ENCODE data around the gene MBOAT7. TPM values are rescaled to one million over a fixed set of nuclear protein-coding genes. Genes with fewer than 3 reads are reported as not detected.
"Not testable (repeated sequence)": the region's sequence is repeated elsewhere in the genome, so short reads cannot be mapped to it uniquely, and the experiment has no call there.

Gene MBOAT7
- total RNA-seq, 8 experiments from 2014 or later = 20.5 to 59.8 (median 30.3) TPM

DNA sequence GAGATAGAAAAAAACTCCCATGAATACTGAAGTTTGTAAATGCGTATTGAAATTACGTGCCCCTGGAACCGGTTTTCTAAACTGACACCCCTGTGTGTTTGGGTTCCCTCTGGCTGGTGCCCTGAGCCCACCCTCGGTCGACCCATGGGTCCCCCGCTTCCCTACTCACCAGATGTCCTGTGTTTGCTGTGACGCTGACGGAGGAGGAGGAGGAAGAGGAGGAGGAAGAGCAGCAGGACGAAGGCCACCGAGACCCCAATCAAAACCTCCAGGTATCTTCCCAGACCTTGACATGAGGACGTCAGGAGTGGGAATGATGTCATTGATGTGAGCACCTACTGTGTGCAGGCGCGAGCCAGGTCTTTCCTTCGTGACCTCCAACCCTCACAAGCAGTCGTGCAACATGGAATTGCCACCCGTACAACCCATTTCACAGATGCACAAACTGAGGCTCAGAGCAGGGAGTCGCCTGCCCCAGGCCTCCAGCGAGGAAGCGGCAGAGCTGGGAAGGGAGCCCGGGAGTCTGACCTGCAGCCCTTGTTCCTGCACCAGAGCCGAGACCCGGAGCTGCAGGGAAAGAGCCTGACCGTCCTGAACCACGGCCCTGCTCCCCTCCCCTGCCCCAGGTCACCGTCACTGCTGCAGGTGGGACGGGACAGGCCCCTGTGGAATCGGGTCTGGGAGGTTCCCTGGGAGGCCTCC, 29.7 kb upstream of the MBOAT7 start:
- ATAC-seq (replicated peaks in 6 of 8) = no peak
- peaks cover 3 to 6% of the 10 kb centered on the region in 2 donors for H3K4me1 ChIP-seq (replicated peaks in 1 of 2)
- no peak overlapping the region for H3K4me3 ChIP-seq
- no peak overlapping the region for H3K27ac ChIP-seq
- in situ Hi-C loops (cut with MboI; ENCODE audit: low pct_unique_long_range_greater_than_20kb in 2 of 9, low sequenced_read_pairs in 9 of 9, unreplicated experiment in 9 of 9) = no loop called here
- 60 to 100% (median 94%) methylated on average over 1 to 9 of the region's 27 CpGs; no CpG with 5 or more reads in 4 of the 10 experiments for WGBS, 10 experiments

DNA sequence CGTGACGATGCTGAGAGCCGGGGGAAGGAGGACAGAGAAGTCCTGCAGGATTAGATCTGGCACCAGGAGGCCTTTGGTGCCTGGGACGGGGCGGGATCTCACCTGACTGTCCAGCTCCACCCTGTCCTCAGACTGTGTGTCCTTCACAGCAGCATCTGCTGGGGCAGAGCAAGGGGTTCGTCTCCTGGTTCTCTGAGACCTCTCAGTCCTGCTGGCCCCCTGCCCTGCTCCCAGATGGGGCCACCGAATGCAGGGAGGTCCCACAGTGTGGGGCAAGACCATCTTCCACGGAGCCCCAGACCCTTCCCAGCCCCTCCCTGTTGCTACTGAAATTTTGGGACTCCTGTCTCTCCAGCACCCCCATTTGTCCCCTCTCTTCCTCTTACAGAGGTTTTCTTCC, 28.9 kb upstream of the MBOAT7 start:
- H3K4me3 ChIP-seq = no peak overlapping the region
- ATAC-seq (replicated peaks in 6 of 8) = peak in 1 of 8 experiments; percentile 13
- 27% methylated on average over 4 of the region's 8 CpGs; no CpG with 5 or more reads in 9 of the 10 experiments for WGBS, 10 experiments
- H3K4me1 ChIP-seq (replicated peaks in 1 of 2) = peaks cover 3 to 6% of the 10 kb centered on the region in 2 donors
- in situ Hi-C loops (cut with MboI; ENCODE audit: low pct_unique_long_range_greater_than_20kb in 2 of 9, low sequenced_read_pairs in 9 of 9, unreplicated experiment in 9 of 9) = no loop called here
- H3K27ac ChIP-seq = no peak overlapping the region

DNA sequence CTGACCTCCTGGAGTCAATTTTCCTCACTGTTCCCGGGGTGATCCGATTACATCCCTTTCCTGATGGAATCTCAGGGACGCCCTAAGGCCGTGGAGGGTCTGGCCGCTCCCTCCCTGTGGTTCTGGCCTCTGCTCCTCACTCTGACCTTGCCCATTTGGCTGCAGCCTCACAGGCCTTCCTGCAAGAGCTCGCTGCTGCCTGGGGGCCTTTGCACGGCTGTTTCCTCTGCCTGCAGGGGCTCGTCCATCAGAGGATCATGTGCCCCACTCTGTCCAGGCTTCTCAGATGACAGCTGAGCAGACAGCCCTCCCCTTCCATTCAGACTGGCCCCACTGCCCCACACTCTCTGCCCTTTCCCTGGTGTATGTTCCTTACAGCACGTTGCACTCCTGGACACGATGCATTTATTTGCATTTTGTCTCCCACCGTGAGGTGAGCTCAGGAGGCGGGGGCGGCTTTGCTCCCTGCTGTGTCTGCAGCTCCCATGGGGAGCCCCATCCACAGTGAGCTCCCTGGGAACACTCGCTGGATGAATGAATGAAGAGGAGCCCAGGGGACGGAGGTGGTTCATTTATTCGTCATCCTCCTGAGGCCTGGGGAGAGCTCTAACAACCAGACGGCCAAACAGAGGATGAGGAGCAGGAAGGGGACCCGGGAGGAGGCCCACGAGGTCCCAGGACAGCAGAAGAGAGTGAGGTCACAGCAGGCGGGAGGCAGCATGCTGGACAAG, 28.3 kb upstream of the MBOAT7 start:
- H3K4me1 ChIP-seq (replicated peaks in 1 of 2); H3K27ac ChIP-seq; H3K4me3 ChIP-seq; in situ Hi-C loops (cut with MboI; ENCODE audit: low pct_unique_long_range_greater_than_20kb in 2 of 9, low sequenced_read_pairs in 9 of 9, unreplicated experiment in 9 of 9): not testable (repeated sequence)
- 25 to 84% methylated on average over 4 to 7 of the region's 20 CpGs; no CpG with 5 or more reads in 8 of the 10 experiments for WGBS, 10 experiments
- ATAC-seq (replicated peaks in 6 of 8) = peak in 1 of 8 experiments; percentile 3

DNA sequence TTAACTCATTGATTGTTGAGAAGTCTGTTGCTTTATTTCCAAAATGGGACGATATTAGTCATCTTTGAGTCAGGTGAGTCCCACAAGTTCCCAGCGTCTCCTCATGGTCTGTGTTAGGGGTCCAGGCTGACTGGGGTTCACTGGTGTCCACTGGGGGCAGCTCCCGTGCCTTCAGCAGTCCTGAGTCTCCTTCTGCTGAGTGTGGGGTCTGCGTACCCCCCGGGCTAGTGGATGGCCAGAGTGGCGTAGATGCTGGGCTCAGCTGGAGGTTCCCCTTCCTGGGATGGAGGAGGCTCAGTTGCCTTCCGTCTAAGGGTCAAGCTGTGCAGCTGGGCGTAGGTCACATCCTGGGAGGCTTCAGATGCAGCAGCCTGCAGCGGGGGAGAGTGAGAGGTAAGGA, 27.5 kb upstream of the MBOAT7 start:
- H3K27ac ChIP-seq = no peak overlapping the region
- in situ Hi-C loops (cut with MboI; ENCODE audit: low pct_unique_long_range_greater_than_20kb in 2 of 9, low sequenced_read_pairs in 9 of 9, unreplicated experiment in 9 of 9) = no loop called here
- H3K4me3 ChIP-seq = no peak overlapping the region
- 67 to 92% (median 89%) methylated on average over 1 to 5 of the region's 9 CpGs; no CpG with 5 or more reads in 7 of the 10 experiments for WGBS, 10 experiments
- H3K4me1 ChIP-seq (replicated peaks in 1 of 2) = peaks cover 3 to 6% of the 10 kb centered on the region in 2 donors
- no peak for ATAC-seq (replicated peaks in 6 of 8)

DNA sequence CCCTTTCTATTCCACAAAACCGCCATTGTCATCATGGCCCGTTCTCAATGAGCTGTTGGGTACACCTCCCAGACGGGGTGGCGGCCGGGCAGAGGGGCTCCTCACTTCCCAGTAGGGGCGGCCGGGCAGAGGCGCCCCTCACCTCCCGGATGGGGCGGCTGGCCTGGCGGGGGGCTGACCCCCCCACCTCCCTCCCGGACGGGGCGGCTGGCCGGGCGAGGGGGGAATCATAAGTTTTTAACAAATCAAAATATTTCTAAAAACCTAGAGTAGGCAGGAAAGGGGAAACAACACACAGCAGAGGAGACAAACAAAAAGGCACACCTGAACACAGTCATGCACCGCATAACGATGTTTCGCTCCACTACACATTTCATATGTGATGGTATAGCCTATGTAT, 25.4 kb upstream of the MBOAT7 start:
- H3K27ac ChIP-seq; H3K4me3 ChIP-seq; H3K4me1 ChIP-seq (replicated peaks in 1 of 2); in situ Hi-C loops (cut with MboI; ENCODE audit: low pct_unique_long_range_greater_than_20kb in 2 of 9, low sequenced_read_pairs in 9 of 9, unreplicated experiment in 9 of 9); ATAC-seq (replicated peaks in 6 of 8): not testable (repeated sequence)
- 100% methylated on average over 1 of the region's 19 CpGs; no CpG with 5 or more reads in 9 of the 10 experiments for WGBS, 10 experiments

DNA sequence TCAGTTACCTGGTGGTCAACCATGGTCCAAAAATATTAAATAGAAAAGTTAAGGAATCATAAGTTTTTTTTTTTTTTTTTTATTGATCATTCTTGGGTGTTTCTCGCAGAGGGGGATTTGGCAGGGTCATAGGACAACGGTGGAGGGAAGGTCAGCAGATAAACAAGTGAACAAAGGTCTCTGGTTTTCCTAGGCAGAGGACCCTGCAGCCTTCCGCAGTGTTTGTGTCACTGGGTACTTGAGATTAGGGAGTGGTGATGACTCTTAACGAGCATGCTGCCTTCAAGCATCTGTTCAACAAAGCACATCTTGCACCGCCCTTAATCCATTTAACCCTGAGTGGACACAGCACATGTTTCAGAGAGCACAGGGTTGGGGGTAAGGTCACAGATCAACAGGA, 24.8 kb upstream of the MBOAT7 start:
- H3K4me3 ChIP-seq; in situ Hi-C loops (cut with MboI; ENCODE audit: low pct_unique_long_range_greater_than_20kb in 2 of 9, low sequenced_read_pairs in 9 of 9, unreplicated experiment in 9 of 9); H3K27ac ChIP-seq; ATAC-seq (replicated peaks in 6 of 8): not testable (repeated sequence)
- 50 to 100% (median 90%) methylated on average over 1 to 2 of the region's 5 CpGs; no CpG with 5 or more reads in 7 of the 10 experiments for WGBS, 10 experiments
- peaks cover 12 to 15% of the 10 kb centered on the region in 2 donors for H3K4me1 ChIP-seq (replicated peaks in 1 of 2)

DNA sequence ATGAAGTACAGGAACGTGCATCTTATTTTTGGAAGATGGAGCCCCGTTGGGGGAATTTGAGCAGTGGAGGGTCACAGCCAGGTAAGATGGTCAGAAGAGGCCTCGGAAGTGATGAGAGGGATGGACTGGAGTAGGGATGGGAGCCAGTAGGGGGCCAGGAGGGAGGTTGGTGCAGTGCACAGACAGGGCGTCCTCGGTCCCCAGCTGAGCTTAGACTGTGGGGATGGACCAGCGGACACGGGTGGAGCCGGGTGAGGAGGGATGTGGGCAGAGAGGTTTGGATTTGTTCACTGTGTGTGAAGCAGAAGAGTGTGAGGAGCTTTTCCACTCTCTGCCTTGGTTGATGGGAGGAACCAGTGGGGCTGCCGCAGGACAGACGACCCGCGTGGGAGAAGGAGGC, 21.9 kb upstream of the MBOAT7 start:
- peak in 3 of 8 experiments; percentile 1 to 4 (median 2) for ATAC-seq (replicated peaks in 6 of 8)
- in situ Hi-C loops (cut with MboI; ENCODE audit: low pct_unique_long_range_greater_than_20kb in 2 of 9, low sequenced_read_pairs in 9 of 9, unreplicated experiment in 9 of 9) = no loop called here
- Histone ChIP-seq H3K27ac (peak overlapping the region in 1 of 2 donors; percentile 42), H3K4me1 (replicated peaks in 1 of 2) (peaks cover 13 to 21% of the 10 kb centered on the region in 2 donors), H3K4me3 (no peak overlapping the region)
- WGBS, 10 experiments = 59 to 100% (median 81%) methylated on average over 1 to 5 of the region's 12 CpGs; no CpG with 5 or more reads in 5 of the 10 experiments

DNA sequence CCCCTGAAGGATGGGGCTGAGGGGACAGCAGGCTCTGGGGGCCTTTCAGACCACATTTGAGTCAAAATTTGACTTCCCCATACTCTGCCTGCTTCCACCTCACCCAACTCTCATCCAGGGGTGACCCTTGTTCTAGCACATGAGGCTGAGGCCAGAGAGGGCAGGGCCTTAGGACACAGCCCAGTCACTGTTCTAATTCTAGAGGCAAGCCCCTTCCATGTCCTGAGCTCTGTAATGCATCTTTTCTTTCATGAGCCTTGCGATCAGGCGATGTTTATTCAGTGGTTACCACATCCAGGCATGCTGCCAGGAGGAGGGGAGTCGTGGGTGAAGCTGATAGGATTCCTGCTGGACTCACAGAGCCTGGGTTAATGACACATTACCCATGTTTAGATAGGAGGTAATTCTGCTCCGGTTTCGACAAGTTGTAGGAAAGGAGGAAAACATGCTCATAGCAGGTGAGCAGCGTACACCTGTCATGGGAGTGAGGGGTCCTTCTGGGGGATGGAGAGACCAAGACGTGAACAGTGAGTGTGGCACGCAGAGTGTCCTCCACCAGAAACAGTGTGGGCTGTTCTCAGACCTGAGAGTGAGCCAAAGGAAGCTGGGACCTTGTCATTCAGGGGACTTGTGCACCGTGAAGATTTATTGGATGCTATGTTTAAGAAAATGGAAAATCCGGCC, 20.6 kb upstream of the MBOAT7 start:
- Histone ChIP-seq H3K4me1 (replicated peaks in 1 of 2) (peaks cover 13 to 21% of the 10 kb centered on the region in 2 donors), H3K27ac (peak overlapping the region; percentile 49 to 79), H3K4me3 (no peak overlapping the region)
- 0 to 90% (median 63%) methylated on average over 1 to 8 of the region's 10 CpGs; no CpG with 5 or more reads in 2 of the 10 experiments for WGBS, 10 experiments
- ATAC-seq (replicated peaks in 6 of 8) = peak; percentile 25 to 79 (median 61)
- in situ Hi-C loops (cut with MboI; ENCODE audit: low pct_unique_long_range_greater_than_20kb in 2 of 9, low sequenced_read_pairs in 9 of 9, unreplicated experiment in 9 of 9) = no loop called here

DNA sequence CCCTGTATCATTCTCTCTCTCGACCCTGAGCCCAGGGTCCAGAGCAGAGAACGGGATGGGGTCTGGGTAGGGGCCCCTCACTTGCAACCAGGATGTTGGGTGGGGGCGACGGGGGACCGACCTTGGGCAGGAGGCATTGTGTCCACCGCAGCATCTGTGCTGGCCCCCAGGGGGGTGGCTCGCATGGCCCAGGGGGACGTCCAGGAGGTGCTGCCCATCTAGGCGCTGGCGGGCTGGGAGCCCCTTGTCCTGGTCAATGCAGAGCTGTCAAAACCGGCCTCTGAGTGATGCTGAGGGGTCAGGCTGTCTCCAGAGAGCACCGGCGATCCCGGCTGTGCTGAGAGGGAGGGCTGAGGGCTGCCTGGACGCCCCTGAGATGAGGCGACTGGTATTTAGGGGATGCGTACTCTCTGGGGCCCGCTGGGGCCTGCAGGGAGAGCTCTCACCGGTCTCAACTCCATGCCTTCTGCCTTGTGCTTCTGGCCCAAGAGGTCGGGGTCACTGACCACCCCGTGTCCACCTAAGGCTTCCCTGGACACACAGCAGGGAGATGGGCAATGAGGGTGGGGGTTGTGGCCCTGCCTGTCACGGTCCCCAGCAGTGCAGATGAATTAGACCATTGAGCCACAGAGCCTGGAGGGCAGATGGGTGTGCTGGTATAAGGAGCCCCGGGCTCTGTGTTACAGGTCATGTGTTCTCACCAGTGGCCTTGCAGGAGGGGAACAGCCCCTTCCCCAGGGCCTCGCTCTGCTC, 19.9 kb upstream of the MBOAT7 start:
- H3K4me1 ChIP-seq (replicated peaks in 1 of 2) = peaks cover 13 to 21% of the 10 kb centered on the region in 2 donors
- H3K4me3 ChIP-seq = no peak overlapping the region
- H3K27ac ChIP-seq = peak overlapping the region; percentile 49 to 79
- in situ Hi-C loops (cut with MboI; ENCODE audit: low pct_unique_long_range_greater_than_20kb in 2 of 9, low sequenced_read_pairs in 9 of 9, unreplicated experiment in 9 of 9) = no loop called here
- peak; percentile 27 to 55 (median 47) for ATAC-seq (replicated peaks in 6 of 8)
- WGBS, 10 experiments = 7 to 100% (median 60%) methylated on average over 1 to 3 of the region's 24 CpGs; no CpG with 5 or more reads in 7 of the 10 experiments

DNA sequence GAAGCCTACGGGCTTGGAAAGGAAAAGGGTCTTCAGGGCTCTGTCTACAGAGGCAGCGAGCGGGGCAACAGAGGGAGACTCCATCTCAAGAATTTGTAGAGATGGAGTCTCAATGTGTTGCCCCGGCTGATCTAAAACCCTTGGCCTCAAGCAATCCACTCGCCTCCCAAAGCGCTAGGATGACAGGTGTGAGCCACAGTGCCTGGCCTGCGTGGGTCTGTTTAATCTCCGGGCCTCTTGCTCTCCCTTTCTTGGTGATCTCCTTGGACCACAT, 19.3 kb upstream of the MBOAT7 start:
- H3K27ac ChIP-seq = peak overlapping the region in 1 of 2 donors; percentile 79
- peaks cover 13 to 21% of the 10 kb centered on the region in 2 donors for H3K4me1 ChIP-seq (replicated peaks in 1 of 2)
- peak in 2 of 8 experiments; percentile 1 to 2 for ATAC-seq (replicated peaks in 6 of 8)
- WGBS, 10 experiments = 87 to 100% (median 92%) methylated on average over 1 to 3 of the region's 8 CpGs; no CpG with 5 or more reads in 7 of the 10 experiments
- no peak overlapping the region for H3K4me3 ChIP-seq
- in situ Hi-C loops (cut with MboI; ENCODE audit: low pct_unique_long_range_greater_than_20kb in 2 of 9, low sequenced_read_pairs in 9 of 9, unreplicated experiment in 9 of 9) = no loop called here

DNA sequence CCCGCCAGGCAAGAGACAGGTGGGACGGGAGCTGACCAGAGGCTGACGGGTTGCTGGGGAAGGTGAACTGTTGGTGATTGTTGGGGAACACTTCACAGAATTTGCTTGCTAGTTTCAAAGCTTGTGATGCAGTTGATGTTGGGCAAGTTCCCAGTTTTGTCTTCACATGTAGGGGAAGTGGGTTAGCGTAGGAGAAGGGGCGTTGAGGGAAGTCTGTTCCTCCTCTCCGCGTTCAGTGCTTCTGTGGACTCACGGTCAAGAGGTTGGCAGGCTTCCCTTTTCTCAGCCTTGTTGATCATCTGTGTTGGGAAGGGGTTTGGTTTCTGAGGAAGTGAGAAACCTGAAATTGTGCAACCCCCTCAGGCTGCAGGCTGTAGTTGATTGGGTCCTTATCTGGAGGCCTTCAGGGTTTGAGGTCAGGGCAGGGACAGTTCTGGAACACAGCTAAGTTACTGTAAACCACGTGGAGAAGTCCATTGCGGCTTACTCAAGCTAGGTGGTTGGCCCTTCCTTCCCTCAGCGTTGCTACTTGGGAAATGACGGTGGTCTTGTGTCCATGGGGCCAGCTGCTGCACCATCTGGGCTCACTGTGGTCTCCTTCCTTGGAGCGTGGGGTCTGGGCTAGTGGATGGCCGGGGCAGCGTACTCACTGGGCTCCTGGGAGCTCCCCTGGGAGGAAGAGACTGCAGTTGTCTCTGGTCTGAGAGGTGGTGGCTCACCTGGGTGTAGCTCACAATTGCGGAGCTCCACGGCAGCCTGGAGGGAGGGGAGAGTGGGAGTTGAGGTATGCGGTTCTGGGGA, 18.8 kb upstream of the MBOAT7 start:
- Histone ChIP-seq H3K27ac (peak overlapping the region in 1 of 2 donors; percentile 79), H3K4me1 (replicated peaks in 1 of 2) (peaks cover 15 to 23% of the 10 kb centered on the region in 2 donors), H3K4me3 (no peak overlapping the region)
- WGBS, 10 experiments = 55 to 100% (median 87%) methylated on average over 1 to 7 of the region's 18 CpGs; no CpG with 5 or more reads in 3 of the 10 experiments
- in situ Hi-C loops (cut with MboI; ENCODE audit: low pct_unique_long_range_greater_than_20kb in 2 of 9, low sequenced_read_pairs in 9 of 9, unreplicated experiment in 9 of 9) = no loop called here
- peak in 4 of 8 experiments; percentile 1 to 5 (median 2) for ATAC-seq (replicated peaks in 6 of 8)

DNA sequence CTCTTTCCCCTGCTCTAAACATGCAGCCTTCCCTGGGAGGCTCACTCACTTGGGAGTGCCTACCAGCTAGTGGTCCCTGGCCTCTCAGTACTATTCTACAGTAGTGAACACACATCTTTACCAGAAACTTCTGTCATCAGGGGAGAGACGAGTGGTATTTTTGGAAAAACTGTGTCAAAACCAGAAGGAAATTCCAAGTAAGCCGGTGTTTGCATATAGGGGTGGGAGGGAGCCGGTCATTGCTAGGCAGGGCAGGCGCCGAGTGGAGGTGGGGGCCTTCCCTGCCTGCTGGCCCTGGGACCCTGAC, 18.2 kb upstream of the MBOAT7 start:
- no peak for ATAC-seq (replicated peaks in 6 of 8)
- H3K27ac ChIP-seq = no peak overlapping the region
- 40% methylated on average over 1 of the region's 5 CpGs; no CpG with 5 or more reads in 9 of the 10 experiments for WGBS, 10 experiments
- no peak overlapping the region for H3K4me3 ChIP-seq
- in situ Hi-C loops (cut with MboI; ENCODE audit: low pct_unique_long_range_greater_than_20kb in 2 of 9, low sequenced_read_pairs in 9 of 9, unreplicated experiment in 9 of 9) = no loop called here
- peaks cover 21 to 29% of the 10 kb centered on the region in 2 donors for H3K4me1 ChIP-seq (replicated peaks in 1 of 2)

All from motor neuron (in vitro differentiated cells).